ENCODE results near the gene OR13C2.
"Not testable (repeated sequence)": the region's sequence is repeated elsewhere in the genome, so short reads cannot be mapped to it uniquely, and the experiment has no call there.

The OR13C2 gene
- total RNA-seq = 0 to 0.15 (median 0) reads per million in 4 donors

- DNase-seq = not testable (repeated sequence)
Observed at GRCh38 chr9:104605527-104605926, at the start of gene OR13C2. Gene OR13C2, minus strand, starts transcription at chr9:104605627. Its CDS starts 0 bp downstream, at chr9:104605627.

- no peak for DNase-seq
Observed at GRCh38 chr9:104635456-104635855, 30.0 kb upstream of the OR13C2 start.

GRCh38 chr9:104633976-104634520, 28.6 kb upstream of the OR13C2 start:
- DNase-seq = no peak

GRCh38 chr9:104625964-104626363, 20.5 kb upstream of the OR13C2 start:
- not testable (repeated sequence) for DNase-seq

- no peak for DNase-seq
Observed at GRCh38 chr9:104618104-104618503, 12.7 kb upstream of the OR13C2 start, which contains the start of gene OR13C9. Gene OR13C9, minus strand, starts transcription at chr9:104618204. Its CDS starts 0 bp downstream, at chr9:104618204.

GRCh38 chr9:104617418-104617817, 12.0 kb upstream of the OR13C2 start:
- no peak for DNase-seq

- DNase-seq = no peak
Observed at GRCh38 chr9:104611213-104611612, 5.8 kb upstream of the OR13C2 start.

GRCh38 chr9:104608336-104608735, 2.9 kb upstream of the OR13C2 start:
- no peak for DNase-seq

GRCh38 chr9:104606152-104606551, 725 bp upstream of the OR13C2 start:
- DNase-seq = no peak

GRCh38 chr9:104604801-104605200, 626 bp downstream of the OR13C2 start:
- no peak for DNase-seq

GRCh38 chr9:104599313-104599712, 6.1 kb downstream of the OR13C2 start, which contains the start of gene OR13C5:
Gene OR13C5, minus strand, starts transcription at chr9:104599413. Its CDS starts 0 bp downstream, at chr9:104599413.
- not testable (repeated sequence) for DNase-seq

GRCh38 chr9:104598749-104599148, 6.7 kb downstream of the OR13C2 start:
- not testable (repeated sequence) for DNase-seq

- no peak for DNase-seq
Observed at GRCh38 chr9:104589626-104590025, 15.8 kb downstream of the OR13C2 start.

GRCh38 chr9:104586496-104587180, 18.8 kb downstream of the OR13C2 start:
- no peak for DNase-seq

GRCh38 chr9:104580562-104580961, 24.9 kb downstream of the OR13C2 start:
- DNase-seq = no peak

GRCh38 chr9:104577263-104577662, 28.2 kb downstream of the OR13C2 start:
- DNase-seq = no peak

GRCh38 chr9:104575456-104575855, 30.0 kb downstream of the OR13C2 start:
- DNase-seq = no peak

- DNase-seq = no peak
Observed at GRCh38 chr9:104572612-104573011, 32.8 kb downstream of the OR13C2 start.

- DNase-seq = no peak
Observed at GRCh38 chr9:104568868-104569267, 36.6 kb downstream of the OR13C2 start, which contains the start of gene OR13C8. Gene OR13C8, plus strand, starts transcription at chr9:104569168. Its CDS starts 0 bp downstream, at chr9:104569168.

GRCh38 chr9:104564358-104564757, 41.1 kb downstream of the OR13C2 start:
- DNase-seq = no peak

GRCh38 chr9:104556830-104557634, 48.4 kb downstream of the OR13C2 start:
- no peak for DNase-seq

- no peak for DNase-seq
Observed at GRCh38 chr9:104555521-104555920, 49.9 kb downstream of the OR13C2 start.

Measured in T-helper 1 cell (primary cell).